SKM-1 (cell line): Measurements from ENCODE around the gene CCDC88B.
"Not testable (repeated sequence)": the region's sequence is repeated elsewhere in the genome, so short reads cannot be mapped to it uniquely, and the experiment has no call there.

Source experiments
- DNase-seq: peaks from one replicate; lab custom pipeline; 2025; ENCODE audit not compliant: unreplicated experiment; lab: John Stamatoyannopoulos, UW

Gene CCDC88B

DNA sequence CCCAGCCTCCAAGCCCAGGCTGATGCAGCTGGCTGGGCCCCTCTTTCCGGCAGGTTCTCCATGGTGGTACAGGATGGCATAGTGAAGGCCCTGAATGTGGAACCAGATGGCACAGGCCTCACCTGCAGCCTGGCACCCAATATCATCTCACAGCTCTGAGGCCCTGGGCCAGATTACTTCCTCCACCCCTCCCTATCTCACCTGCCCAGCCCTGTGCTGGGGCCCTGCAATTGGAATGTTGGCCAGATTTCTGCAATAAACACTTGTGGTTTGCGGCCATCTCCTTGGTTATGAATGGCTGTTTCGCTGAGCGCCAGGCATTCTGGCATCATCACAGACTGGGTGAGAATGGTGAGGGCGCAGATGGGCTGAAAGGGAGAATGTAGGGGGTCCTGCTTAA lies 18.5 kb upstream of the CCDC88B start:
- DNase-seq = no peak

DNA sequence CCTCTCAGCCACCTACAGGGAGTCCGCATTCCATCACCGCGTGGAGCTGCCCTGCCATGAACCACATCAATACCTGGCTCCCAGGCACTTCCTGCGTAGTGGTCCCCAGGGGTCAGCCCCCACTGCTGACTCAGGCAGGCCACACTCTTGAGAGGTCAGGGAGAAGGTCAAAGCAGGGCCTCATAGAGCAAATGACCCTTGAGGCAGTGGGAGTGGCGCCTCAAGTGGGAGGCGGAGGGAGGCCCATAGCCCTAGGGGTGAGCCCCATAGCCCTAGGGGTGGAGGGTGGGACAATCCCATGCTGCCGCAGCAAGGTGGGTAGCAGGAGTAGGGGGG lies 17.1 kb upstream of the CCDC88B start:
- DNase-seq = no peak

- no peak for DNase-seq
Measured at GRCh38 chr11:64323373-64323772, 16.6 kb upstream of the CCDC88B start.

- not testable (repeated sequence) for DNase-seq
Measured at GRCh38 chr11:64323984-64324383, 16.0 kb upstream of the CCDC88B start.

- DNase-seq = no peak
Measured at GRCh38 chr11:64324692-64325469, 15.1 kb upstream of the CCDC88B start.

- no peak for DNase-seq
Measured at GRCh38 chr11:64327375-64327774, 12.6 kb upstream of the CCDC88B start.

GRCh38 chr11:64327993-64328392 lies 12.0 kb upstream of the CCDC88B start:
- DNase-seq = no peak

- no peak for DNase-seq
Measured at GRCh38 chr11:64330888-64331287, 9.1 kb upstream of the CCDC88B start.

GRCh38 chr11:64331569-64332371 lies 8.2 kb upstream of the CCDC88B start:
- peak; percentile 81 for DNase-seq

GRCh38 chr11:64333556-64333955 lies 6.4 kb upstream of the CCDC88B start:
- no peak for DNase-seq

- DNase-seq = peak; percentile 92
Measured at GRCh38 chr11:64334764-64335735, 5.0 kb upstream of the CCDC88B start.

GRCh38 chr11:64337538-64338249 lies 2.3 kb upstream of the CCDC88B start:
- no peak for DNase-seq

DNA sequence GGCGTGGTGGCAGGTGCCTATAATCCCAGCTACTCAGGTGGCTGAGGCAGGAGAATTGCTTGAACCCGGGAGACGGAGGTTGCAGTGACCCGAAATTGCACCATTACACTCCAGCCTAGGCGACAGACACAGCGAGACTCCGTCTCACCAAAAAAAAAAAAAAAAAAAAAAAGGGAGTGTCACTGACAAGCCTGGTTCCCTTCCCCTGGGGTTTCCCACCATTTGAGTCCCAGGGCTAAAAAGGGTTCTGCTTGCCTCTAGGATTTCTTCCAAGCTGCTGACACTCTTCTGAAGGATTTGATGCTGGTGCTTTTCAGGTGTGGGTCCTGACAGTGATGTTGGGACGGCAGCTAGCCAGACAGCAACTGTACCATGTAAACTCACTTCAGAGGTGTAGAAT lies 1.3 kb upstream of the CCDC88B start:
- DNase-seq = no peak

GRCh38 chr11:64339286-64339685 lies 718 bp upstream of the CCDC88B start:
- DNase-seq = no peak

DNA sequence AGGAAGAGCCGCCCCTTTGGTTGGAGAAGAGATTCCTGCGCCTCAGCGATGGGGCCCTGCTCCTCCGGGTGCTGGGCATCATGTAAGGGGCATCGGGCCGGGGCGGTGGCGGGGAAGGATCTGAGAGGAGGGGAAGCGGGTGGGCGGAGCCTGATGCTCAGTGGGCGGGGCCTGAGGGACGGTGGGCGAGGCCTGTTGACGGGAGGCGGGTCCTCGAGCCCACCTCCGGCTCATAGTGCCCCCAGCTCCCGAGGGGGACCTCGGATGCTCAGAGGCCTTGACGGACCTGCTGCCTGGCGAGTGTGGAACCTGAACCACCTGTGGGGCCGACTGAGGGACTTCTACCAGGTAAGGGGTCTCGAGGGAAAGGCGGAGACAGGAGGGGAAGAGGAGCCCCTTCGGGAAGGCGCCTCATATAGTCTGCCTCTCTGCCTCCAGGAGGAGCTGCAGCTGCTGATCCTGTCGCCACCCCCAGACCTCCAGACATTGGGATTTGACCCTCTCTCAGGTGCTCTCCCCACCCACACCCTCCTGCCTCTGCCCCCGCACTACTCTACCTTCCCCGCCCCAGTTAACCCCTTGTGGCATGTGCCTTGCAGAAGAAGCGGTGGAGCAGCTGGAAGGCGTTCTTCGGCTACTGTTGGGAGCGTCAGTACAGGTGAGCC lies 799 bp downstream of the CCDC88B start:
- peak; percentile 58 for DNase-seq

DNA sequence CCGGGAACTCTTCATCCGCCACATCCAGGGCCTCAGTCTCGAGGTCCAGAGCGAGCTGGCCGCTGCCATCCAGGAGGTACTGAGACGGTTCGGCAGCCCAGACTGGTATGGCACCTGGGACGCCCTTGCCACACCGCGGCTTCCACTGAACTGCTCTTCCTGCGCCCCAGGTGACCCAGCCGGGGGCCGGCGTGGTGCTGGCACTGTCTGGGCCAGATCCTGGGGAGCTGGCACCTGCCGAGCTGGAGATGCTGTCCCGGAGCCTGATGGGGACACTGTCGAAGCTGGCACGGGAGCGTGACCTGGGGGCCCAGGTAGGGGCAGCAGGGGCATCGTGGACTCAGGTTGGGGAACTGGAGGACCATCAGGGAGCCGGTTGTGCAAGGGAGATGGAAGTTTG lies 1.4 kb downstream of the CCDC88B start:
- no peak for DNase-seq

DNA sequence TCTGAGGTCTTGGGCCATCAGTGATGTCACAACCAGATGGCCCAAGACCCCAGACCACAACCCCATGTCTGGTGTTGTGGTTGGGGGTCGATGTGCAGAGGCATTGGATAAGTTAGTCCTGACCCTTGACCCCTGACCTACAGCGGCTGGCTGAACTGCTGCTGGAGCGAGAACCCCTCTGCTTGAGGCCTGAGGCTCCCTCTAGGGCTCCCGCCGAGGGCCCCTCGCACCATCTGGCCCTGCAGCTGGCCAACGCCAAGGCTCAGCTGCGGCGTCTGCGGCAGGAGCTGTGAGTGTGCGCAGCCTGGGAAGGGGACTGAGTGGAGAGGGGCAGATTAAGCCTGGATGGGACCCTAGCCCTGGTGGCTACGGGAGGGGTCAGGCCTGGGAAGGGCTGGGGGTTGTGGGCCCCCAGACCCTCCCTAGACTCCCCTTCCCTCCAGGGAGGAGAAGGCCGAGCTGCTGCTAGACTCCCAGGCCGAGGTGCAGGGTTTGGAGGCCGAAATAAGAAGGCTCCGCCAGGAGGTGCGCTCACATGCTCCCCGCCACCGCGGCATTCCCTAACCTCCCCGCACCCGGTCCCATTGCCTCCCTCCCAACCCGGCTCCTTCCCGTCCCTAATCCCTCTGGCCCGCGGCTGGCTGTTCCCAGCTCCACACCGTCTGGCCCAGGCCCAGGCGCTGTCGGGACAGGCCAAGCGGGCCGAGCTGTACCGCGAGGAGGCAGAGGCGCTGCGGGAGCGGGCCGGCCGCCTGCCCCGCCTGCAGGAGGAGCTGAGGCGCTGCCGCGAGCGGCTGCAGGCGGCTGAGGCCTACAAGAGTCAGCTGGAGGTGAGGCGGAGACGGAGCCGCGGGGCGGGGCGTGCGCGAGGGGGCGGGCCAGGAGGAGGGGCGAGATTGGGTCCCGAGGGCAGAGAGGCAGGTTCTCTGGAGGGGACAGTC lies 2.1 kb downstream of the CCDC88B start:
- DNase-seq = peak; percentile 37

DNA sequence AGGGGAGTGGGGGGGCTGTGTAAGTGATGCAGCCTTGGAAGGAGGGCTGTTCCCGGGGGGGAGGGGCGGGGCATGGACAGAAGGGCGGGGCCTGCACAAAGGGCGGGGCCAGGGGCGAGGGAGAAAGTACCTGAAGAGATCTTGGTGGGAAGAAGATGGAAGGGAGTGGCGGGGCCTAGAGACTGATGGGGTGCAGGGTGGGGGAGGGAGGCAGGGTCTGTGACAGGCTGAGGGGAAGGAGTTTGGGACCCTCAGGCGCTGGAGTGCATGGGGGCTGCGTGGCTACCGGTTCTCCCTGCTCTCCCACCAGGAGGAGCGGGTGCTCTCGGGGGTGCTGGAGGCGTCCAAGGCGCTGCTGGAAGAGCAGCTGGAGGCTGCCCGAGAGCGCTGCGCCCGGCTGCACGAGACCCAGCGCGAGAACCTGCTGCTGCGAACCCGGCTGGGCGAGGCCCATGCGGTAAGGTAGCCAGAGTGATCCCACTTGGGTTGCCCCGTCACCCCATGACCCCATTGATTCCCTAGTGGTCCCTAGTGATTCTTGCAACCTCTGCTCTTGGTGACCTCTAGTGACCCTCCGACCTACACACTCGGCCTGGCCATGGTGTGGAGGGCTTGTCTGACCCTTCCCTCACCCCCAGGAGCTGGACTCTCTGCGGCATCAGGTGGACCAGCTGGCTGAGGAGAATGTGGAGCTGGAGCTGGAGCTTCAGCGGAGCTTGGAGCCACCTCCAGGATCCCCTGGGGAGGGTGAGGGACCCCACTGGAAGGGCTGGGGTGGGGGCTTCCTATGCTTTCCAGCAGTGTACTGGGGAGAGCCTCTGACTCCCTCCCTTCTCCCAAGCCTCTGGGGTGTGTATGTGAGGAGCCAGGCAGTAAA lies 3.1 kb downstream of the CCDC88B start:
- no peak for DNase-seq
